Cardiac muscle cell (in vitro differentiated cells and primary cell): ENCODE results near the gene BRIP1. TPM values are rescaled to one million over a fixed set of nuclear protein-coding genes. Genes with fewer than 3 reads are reported as not detected.

ENCODE experiments used
- DNase-seq, 2 donors: peaks; one replicate each; pipeline versions ENCODE4 v3.0.0 to v3.0.0-alpha.2; 2010 to 2017; ENCODE audit warnings: low read depth in 1 of 2, low spot score in 1 of 2
- H3K27ac ChIP-seq: fragments of 200-600 bp; sonication (generic); 2 replicates; pipeline ENCODE4 v1.5.1; 2016
- H3K27me3 ChIP-seq: fragments of 200-600 bp; sonication (generic); 2 replicates; pipeline ENCODE4 v1.6.0; 2016; ENCODE audit warnings: control low read depth
- H3K36me3 ChIP-seq: fragments of 200-600 bp; sonication (generic); 2 replicates; pipeline ENCODE4 v1.5.1; 2016; ENCODE audit warnings: control low read depth
- H3K4me1 ChIP-seq: fragments of 200-600 bp; sonication (generic); 2 replicates; pipeline ENCODE4 v1.8.1; 2017; ENCODE audit warnings: low read depth, mild to moderate bottlenecking, mixed run types
- H3K4me3 ChIP-seq: fragments of 200-600 bp; sonication (generic); 2 replicates; pipeline ENCODE4 v1.5.1; 2016; ENCODE audit warnings: mild to moderate bottlenecking
- H3K9me3 ChIP-seq: fragments of 200-600 bp; sonication (generic); 2 replicates; pipeline ENCODE4 v1.5.1; 2017; ENCODE audit warnings: low read depth, mild to moderate bottlenecking, control low read depth
- CTCF ChIP-seq: IDR thresholded peaks from 2 replicates; pipeline ENCODE4 v1.5.1; 2012; ENCODE audit warnings: low read depth, mild to moderate bottlenecking, low read length
- polyA plus RNA-seq: library from polyadenylated mRNA; unstranded; fragments of >200 nt; fragmentation: Nextera tagmentation; extraction: Ambion mirVana; gene quantifications from 2 replicates; pipeline ENCODE4 v1.2.1, GENCODE V29; 2016
- total RNA-seq: library from RNA; depleted of rRNA; stranded (reverse); fragments of >200 nt; gene quantifications from 2 replicates; pipeline ENCODE4 v1.2.3, GENCODE V29; 2016

BRIP1 gene
- total and polyA plus RNA-seq, 2 experiments from 2014 or later, result 3.1 to 9.2 TPM

DNA sequence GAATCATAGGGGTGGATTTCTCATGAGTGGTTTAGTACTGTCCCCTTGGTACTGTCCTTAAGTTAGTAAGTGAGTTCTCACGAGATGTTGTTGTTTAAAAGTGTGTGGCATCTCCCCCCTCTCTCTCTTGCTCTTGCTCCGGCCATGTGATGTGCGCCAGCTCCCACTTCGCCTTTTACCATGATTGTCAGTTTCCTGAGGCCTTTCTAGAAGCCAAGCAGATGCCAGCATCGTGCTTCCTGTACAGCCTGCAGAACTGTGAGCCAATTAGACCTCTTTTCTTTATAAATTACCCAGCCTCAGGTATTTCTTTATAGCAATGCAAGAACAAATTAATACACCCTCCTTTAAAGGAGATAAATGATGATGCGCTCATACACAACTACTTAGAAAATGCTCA, 222.2 kb downstream of the BRIP1 start:
- no peak for DNase-seq
- H3K4me3 ChIP-seq, result no peak overlapping the region
- no peaks in the 10 kb centered on the region for H3K4me1 ChIP-seq
- no peak overlapping the region for H3K27ac ChIP-seq
- H3K9me3 ChIP-seq, result no peaks in the 10 kb centered on the region
- H3K27me3 ChIP-seq, result no peaks in the 10 kb centered on the region
- H3K36me3 ChIP-seq, result no peaks in the 10 kb centered on the region
- TF ChIP-seq CTCF, result no peak

GRCh38 chr17:61639818-61640217, 223.5 kb downstream of the BRIP1 start:
- no peak overlapping the region for H3K27ac ChIP-seq
- no peaks in the 10 kb centered on the region for H3K36me3 ChIP-seq
- H3K9me3 ChIP-seq, result no peaks in the 10 kb centered on the region
- H3K4me1 ChIP-seq, result no peaks in the 10 kb centered on the region
- H3K4me3 ChIP-seq, result no peak overlapping the region
- TF ChIP-seq CTCF, result no peak
- DNase-seq, result no peak
- no peaks in the 10 kb centered on the region for H3K27me3 ChIP-seq

DNA sequence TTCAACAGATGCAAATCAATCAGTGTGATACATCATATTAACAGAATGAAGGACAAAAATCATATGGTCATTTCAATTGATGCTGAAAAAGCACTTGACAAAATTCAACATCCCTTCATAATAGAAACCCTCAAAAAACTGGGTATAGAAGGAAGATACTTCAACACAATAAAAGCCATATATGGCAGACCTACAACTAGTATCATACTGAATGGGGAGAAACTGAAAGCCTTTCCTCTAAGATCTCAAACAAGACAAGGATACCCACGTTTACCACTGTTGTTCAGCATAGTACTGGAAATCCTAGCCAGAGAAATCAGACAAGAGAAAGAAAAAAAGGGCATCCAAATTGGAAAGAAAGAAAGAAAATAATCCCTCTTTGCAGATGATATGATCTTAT, 225.2 kb downstream of the BRIP1 start:
- Histone ChIP-seq H3K27ac (no peak overlapping the region), H3K4me3 (no peak overlapping the region), H3K9me3 (no peaks in the 10 kb centered on the region), H3K4me1 (no peaks in the 10 kb centered on the region), H3K36me3 (no peaks in the 10 kb centered on the region), H3K27me3 (no peaks in the 10 kb centered on the region)
- no peak for DNase-seq
- TF ChIP-seq CTCF, result no peak

GRCh38 chr17:61635913-61636432, 227.4 kb downstream of the BRIP1 start:
- Histone ChIP-seq H3K36me3 (no peaks in the 10 kb centered on the region), H3K27ac (no peak overlapping the region), H3K4me1 (no peaks in the 10 kb centered on the region), H3K4me3 (no peak overlapping the region), H3K9me3 (no peaks in the 10 kb centered on the region), H3K27me3 (no peaks in the 10 kb centered on the region)
- peak; percentile 82 for TF ChIP-seq CTCF
- DNase-seq, result peak; percentile 39 to 78

- H3K9me3 ChIP-seq, result no peaks in the 10 kb centered on the region
- no peak overlapping the region for H3K27ac ChIP-seq
- no peaks in the 10 kb centered on the region for H3K4me1 ChIP-seq
- no peak overlapping the region for H3K4me3 ChIP-seq
- H3K27me3 ChIP-seq, result no peaks in the 10 kb centered on the region
- H3K36me3 ChIP-seq, result no peaks in the 10 kb centered on the region
- no peak for TF ChIP-seq CTCF
- no peak for DNase-seq
Observed at GRCh38 chr17:61634942-61635538, 228.3 kb downstream of the BRIP1 start.
